PC-3 (cell line): ENCODE results near the gene LPAR1. TPM values are rescaled to one million over a fixed set of nuclear protein-coding genes. Genes with fewer than 3 reads are reported as not detected.
A peak's percentile ranks its signal among the peaks of the same experiment; 100 is the strongest.

Experiments used
- ATAC-seq: fragments of 200-7000 bp; cut with Tn5 transposase; 2 replicates; pipeline ENCODE4 v1.9.1; 2020; ENCODE audit warnings: mild to moderate bottlenecking, moderate library complexity
- BruUV-seq: library from RNA; stranded (reverse); fragments of 400-500 nt; replicated peaks from 2 replicates; lab custom pipeline; 2021; lab: Mats Ljungman, UMichigan
- CTCF ChIA-PET: fragments of 300-600 bp; sonication (Branson Sonifier 250); formaldehyde crosslinking; loops from one replicate; lab custom pipeline; 2022; ENCODE audit warnings: antibody characterized with exemption; lab: Charles Lee
- POLR2A ChIA-PET: fragments of 300-600 bp; sonication (Branson Sonifier 250); formaldehyde crosslinking; loops from one replicate; lab custom pipeline; 2022; ENCODE audit warnings: antibody characterized with exemption; ENCODE audit not compliant: unreplicated experiment; lab: Charles Lee
- DNase-seq: peaks from one replicate; pipeline ENCODE4 v3.0.0-alpha.2; 2015
- H2AFZ ChIP-seq: fragments of 300-600 bp; sonication (generic); 2 replicates; pipeline ENCODE4 v1.6.0; 2016; ENCODE audit warnings: antibody characterized with exemption, low read length
- H3F3A ChIP-seq: fragments of 300-600 bp; sonication (generic); one replicate; pipeline ENCODE4 v1.6.0; 2017; ENCODE audit warnings: antibody characterized with exemption, low read length, control low read depth, mild to moderate bottlenecking; ENCODE audit not compliant: unreplicated experiment
- H3K27ac ChIP-seq: fragments of 300-600 bp; sonication (generic); 2 replicates; pipeline ENCODE4 v1.5.1; 2016; ENCODE audit warnings: mild to moderate bottlenecking, low read length
- H3K27me3 ChIP-seq: fragments of 300-600 bp; sonication (generic); 2 replicates; pipeline ENCODE4 v1.6.1; 2016; ENCODE audit warnings: low read length, mixed read lengths
- H3K36me3 ChIP-seq: fragments of 300-600 bp; sonication (generic); 2 replicates; pipeline ENCODE4 v1.6.1; 2016; ENCODE audit warnings: low read depth, mixed run types, low read length, mixed read lengths
- H3K4me1 ChIP-seq: fragments of 300-600 bp; sonication (generic); 2 replicates; pipeline ENCODE4 v1.5.1; 2016; ENCODE audit warnings: low read length; ENCODE audit not compliant: insufficient read depth
- H3K4me2 ChIP-seq: fragments of 300-600 bp; sonication (generic); 2 replicates; pipeline ENCODE4 v1.6.0; 2016; ENCODE audit warnings: low read length
- H3K4me3 ChIP-seq: fragments of 300-600 bp; sonication (generic); 2 replicates; pipeline ENCODE4 v1.5.1; 2016; ENCODE audit warnings: mild to moderate bottlenecking, low read length, mixed read lengths
- H3K79me2 ChIP-seq: fragments of 300-600 bp; sonication (generic); 2 replicates; pipeline ENCODE4 v1.6.1; 2017; ENCODE audit warnings: low read length, mixed read lengths
- H3K9ac ChIP-seq: fragments of 300-600 bp; sonication (generic); 2 replicates; pipeline ENCODE4 v1.6.0; 2016; ENCODE audit warnings: mild to moderate bottlenecking, low read length
- H3K9me2 ChIP-seq: fragments of 300-600 bp; sonication (generic); replicated peaks from 2 replicates; pipeline ENCODE4 v1.6.1; 2016; ENCODE audit warnings: mixed run types, low read length, mixed read lengths
- H3K9me3 ChIP-seq: fragments of 300-600 bp; sonication (generic); 2 replicates; pipeline ENCODE4 v1.6.1; 2016; ENCODE audit warnings: low read length, mixed read lengths
- H4K20me1 ChIP-seq: fragments of 300-600 bp; sonication (generic); 2 replicates; pipeline ENCODE4 v1.6.1; 2016; ENCODE audit warnings: low read length, mixed read lengths
- EZH2 ChIP-seq: fragments of 300-600 bp; sonication (generic); IDR thresholded peaks from one replicate; pipeline ENCODE4 v1.6.1; 2017; ENCODE audit warnings: antibody characterized with exemption, mild to moderate bottlenecking, low read length; ENCODE audit not compliant: unreplicated experiment
- EZH2phosphoT487 ChIP-seq: fragments of 300-600 bp; sonication (generic); IDR thresholded peaks from 2 replicates; pipeline ENCODE4 v1.6.1; 2018; ENCODE audit warnings: mild to moderate bottlenecking, antibody characterized with exemption, low read length, borderline replicate concordance
- intact Hi-C: fragments of 100-400 bp; cut with micrococcal nuclease; formaldehyde crosslinking; loops from 2 replicates; pipeline ENCODE4 v1.9.0; 2023
- total RNA-seq: library from RNA; depleted of rRNA; stranded (reverse); fragments of >200 nt; gene quantifications from 2 replicates; pipeline ENCODE4 v1.2.3, GENCODE V29; 2014
- TF ChIP-seq, protein P1 (sequence below): fragments of 300-600 bp; sonication (generic); conservative IDR thresholded peaks from 2 replicates; pipeline ENCODE4 v1.5.1; 2017; ENCODE audit warnings: antibody characterized with exemption, low read depth, mild to moderate bottlenecking, low read length

LPAR1 gene
- total RNA-seq, 1 experiment from 2014 or later, result 67.9 TPM

DNA sequence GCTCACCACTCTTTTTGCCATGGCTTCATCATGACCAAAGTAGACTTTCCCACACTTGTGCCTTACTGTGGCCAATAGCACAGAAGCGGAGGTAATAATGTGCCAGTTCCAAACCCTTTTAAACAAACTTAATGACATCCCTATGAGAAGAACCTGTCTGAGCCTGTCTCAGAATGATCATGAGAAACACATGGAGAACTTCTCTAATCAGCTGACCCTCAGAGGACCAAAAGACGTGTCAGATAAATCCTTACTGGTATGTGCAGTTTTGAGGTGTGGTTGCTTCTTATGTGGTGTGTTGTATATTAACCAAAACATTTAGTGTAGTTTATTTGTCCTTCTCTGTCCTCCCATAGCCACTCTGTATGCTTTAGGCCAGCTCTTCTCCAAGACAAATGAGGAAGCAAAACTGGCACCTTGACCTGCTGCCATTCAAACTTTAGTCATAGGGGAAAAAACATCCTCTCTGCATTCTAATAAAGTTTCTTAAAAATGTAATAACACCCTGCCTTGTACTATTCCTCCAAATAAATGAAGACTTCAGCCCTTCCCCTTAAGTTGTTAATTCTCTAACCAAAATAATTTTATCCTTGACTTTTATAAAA is 200.8 kb downstream of the LPAR1 start:
- CTCF ChIA-PET, result no interaction called here
- intact Hi-C loops, result no loop called here

GRCh38 chr9:110835859-110836271 is 202.4 kb downstream of the LPAR1 start:
- Histone ChIP-seq H3K4me3 (no peak overlapping the region), H3K9me3 (no peaks in the 10 kb centered on the region), H3K36me3 (no peaks in the 10 kb centered on the region), H3F3A (no peaks in the 10 kb centered on the region), H2AFZ (no peak overlapping the region), H4K20me1 (no peaks in the 10 kb centered on the region), H3K4me1 (peaks cover 27% of the 10 kb centered on the region), H3K79me2 (no peaks in the 10 kb centered on the region), H3K27ac (peak overlapping the region; percentile 60), H3K9me2 (no peaks in the 10 kb centered on the region), H3K9ac (no peak overlapping the region), H3K27me3 (no peaks in the 10 kb centered on the region), H3K4me2 (peak overlapping the region; percentile 46)
- no peak for DNase-seq
- intact Hi-C loops, result no loop called here
- ChIA-PET CTCF (no interaction called here), POLR2A (no interaction called here)
- TF ChIP-seq EZH2phosphoT487 (no peak), EZH2 (no peak)
- TF ChIP-seq, protein P1, sequence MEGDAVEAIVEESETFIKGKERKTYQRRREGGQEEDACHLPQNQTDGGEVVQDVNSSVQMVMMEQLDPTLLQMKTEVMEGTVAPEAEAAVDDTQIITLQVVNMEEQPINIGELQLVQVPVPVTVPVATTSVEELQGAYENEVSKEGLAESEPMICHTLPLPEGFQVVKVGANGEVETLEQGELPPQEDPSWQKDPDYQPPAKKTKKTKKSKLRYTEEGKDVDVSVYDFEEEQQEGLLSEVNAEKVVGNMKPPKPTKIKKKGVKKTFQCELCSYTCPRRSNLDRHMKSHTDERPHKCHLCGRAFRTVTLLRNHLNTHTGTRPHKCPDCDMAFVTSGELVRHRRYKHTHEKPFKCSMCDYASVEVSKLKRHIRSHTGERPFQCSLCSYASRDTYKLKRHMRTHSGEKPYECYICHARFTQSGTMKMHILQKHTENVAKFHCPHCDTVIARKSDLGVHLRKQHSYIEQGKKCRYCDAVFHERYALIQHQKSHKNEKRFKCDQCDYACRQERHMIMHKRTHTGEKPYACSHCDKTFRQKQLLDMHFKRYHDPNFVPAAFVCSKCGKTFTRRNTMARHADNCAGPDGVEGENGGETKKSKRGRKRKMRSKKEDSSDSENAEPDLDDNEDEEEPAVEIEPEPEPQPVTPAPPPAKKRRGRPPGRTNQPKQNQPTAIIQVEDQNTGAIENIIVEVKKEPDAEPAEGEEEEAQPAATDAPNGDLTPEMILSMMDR, result no peak
- TSS peak; percentile 90 for BruUV-seq
- peak; percentile 58 for ATAC-seq

More for the DNA sequence above, 200.8 kb downstream of the LPAR1 start:
- H3K36me3 ChIP-seq, result no peaks in the 10 kb centered on the region
- H4K20me1 ChIP-seq, result no peaks in the 10 kb centered on the region
- H3K4me1 ChIP-seq, result peaks cover 27% of the 10 kb centered on the region
- H2AFZ ChIP-seq, result no peak overlapping the region
- H3K27me3 ChIP-seq, result no peaks in the 10 kb centered on the region
- H3F3A ChIP-seq, result no peaks in the 10 kb centered on the region
- H3K9ac ChIP-seq, result no peak overlapping the region
- H3K27ac ChIP-seq, result no peak overlapping the region
- BruUV-seq, result no TSS peak
- H3K4me2 ChIP-seq, result no peak overlapping the region
- DNase-seq, result no peak
- H3K9me3 ChIP-seq, result no peaks in the 10 kb centered on the region
- H3K9me2 ChIP-seq, result no peaks in the 10 kb centered on the region
- no peak for ATAC-seq
- TF ChIP-seq, protein P1, result no peak
- POLR2A ChIA-PET, result no interaction called here
- no peaks in the 10 kb centered on the region for H3K79me2 ChIP-seq
- no peak overlapping the region for H3K4me3 ChIP-seq

DNA sequence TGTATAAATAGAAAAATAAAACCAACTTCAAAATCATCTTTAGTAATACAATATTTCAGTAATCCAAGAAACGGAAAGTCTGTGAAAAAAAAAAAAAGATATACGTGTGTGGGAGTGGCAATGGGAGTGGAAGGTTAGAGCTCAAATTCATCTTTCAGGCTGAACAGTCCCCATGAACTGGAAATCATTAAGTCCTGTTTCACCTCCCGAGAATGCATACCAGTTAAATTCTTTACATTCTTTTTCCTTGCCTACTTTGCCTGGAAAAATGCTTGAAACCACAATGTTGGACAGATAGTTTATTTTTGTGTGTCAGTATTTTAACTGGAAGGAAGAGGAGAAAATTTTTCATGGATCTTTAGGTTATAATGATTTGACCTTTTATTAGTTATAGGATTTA is 202.9 kb downstream of the LPAR1 start:
- no peaks in the 10 kb centered on the region for H3K27me3 ChIP-seq
- H3K4me3 ChIP-seq, result no peak overlapping the region
- BruUV-seq, result no TSS peak
- H3K36me3 ChIP-seq, result no peaks in the 10 kb centered on the region
- intact Hi-C loops, result no loop called here
- H3K4me1 ChIP-seq, result peaks cover 27% of the 10 kb centered on the region
- H3F3A ChIP-seq, result no peaks in the 10 kb centered on the region
- ATAC-seq (peak; percentile 94), DNase-seq (peak; percentile 87)
- H3K27ac ChIP-seq, result peak overlapping the region; percentile 60
- H3K9me2 ChIP-seq, result no peaks in the 10 kb centered on the region
- H4K20me1 ChIP-seq, result no peaks in the 10 kb centered on the region
- peak overlapping the region; percentile 46 for H3K4me2 ChIP-seq
- CTCF ChIA-PET, result no interaction called here
- POLR2A ChIA-PET, result no interaction called here
- no peaks in the 10 kb centered on the region for H3K79me2 ChIP-seq
- TF ChIP-seq EZH2phosphoT487 (no peak), EZH2 (no peak)
- TF ChIP-seq, protein P1, result no peak
- no peaks in the 10 kb centered on the region for H3K9me3 ChIP-seq
- H2AFZ ChIP-seq, result no peak overlapping the region
- no peak overlapping the region for H3K9ac ChIP-seq
